Measurements from ENCODE around the gene ARPC1A. TPM values are rescaled to one million over a fixed set of nuclear protein-coding genes. Genes with fewer than 3 reads are reported as not detected.
A peak's percentile ranks its signal among the peaks of the same experiment; 100 is the strongest.

The ARPC1A gene
- total RNA-seq, 1 donor = 132 TPM

GRCh38 chr7:99398891-99399445, 73.3 kb downstream of the ARPC1A start:
- Histone ChIP-seq H3K27ac (ENCODE audit: low read depth, low read length) (no peak overlapping the region), H4K20me1 (ENCODE audit: insufficient read depth, low read length) (peaks cover 30% of the 10 kb centered on the region)

DNA sequence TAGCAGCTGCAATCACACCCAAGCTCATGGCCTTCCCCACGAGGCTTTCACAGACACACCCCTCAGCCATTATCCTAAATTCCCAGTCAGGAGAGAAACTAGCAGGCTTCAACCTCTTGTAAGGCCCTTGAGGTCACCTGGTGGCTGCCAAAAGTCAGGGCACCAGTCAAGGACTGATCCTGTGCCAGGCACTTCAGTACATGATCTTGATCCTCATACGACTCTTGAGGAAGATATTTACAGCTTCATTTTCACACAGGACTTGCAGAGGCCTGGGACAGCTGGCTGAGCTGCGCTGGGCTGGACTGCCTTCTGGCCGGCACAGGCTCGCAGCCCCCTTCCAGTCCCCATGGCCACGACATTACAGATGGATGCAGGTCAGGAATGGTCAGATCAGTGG, 73.9 kb downstream of the ARPC1A start:
- TF ChIP-seq, protein P1, sequence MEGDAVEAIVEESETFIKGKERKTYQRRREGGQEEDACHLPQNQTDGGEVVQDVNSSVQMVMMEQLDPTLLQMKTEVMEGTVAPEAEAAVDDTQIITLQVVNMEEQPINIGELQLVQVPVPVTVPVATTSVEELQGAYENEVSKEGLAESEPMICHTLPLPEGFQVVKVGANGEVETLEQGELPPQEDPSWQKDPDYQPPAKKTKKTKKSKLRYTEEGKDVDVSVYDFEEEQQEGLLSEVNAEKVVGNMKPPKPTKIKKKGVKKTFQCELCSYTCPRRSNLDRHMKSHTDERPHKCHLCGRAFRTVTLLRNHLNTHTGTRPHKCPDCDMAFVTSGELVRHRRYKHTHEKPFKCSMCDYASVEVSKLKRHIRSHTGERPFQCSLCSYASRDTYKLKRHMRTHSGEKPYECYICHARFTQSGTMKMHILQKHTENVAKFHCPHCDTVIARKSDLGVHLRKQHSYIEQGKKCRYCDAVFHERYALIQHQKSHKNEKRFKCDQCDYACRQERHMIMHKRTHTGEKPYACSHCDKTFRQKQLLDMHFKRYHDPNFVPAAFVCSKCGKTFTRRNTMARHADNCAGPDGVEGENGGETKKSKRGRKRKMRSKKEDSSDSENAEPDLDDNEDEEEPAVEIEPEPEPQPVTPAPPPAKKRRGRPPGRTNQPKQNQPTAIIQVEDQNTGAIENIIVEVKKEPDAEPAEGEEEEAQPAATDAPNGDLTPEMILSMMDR (IDR thresholded peaks at IDR 0.05; ENCODE audit: extremely low read depth, low read depth, low read length) = no peak
- H2AFZ ChIP-seq (ENCODE audit: low read length) = no peak overlapping the region
- peaks cover 31% of the 10 kb centered on the region for H3K79me2 ChIP-seq (ENCODE audit: insufficient read depth, low read length)
- H4K20me1 ChIP-seq (ENCODE audit: insufficient read depth, low read length) = peaks cover 32% of the 10 kb centered on the region
- peaks cover 8% of the 10 kb centered on the region for H3K4me1 ChIP-seq (ENCODE audit: insufficient read depth, low read length)
- peak; percentile 76 for DNase-seq (ENCODE audit: insufficient read length, low spot score, missing footprints)
- no peak overlapping the region for H3K27ac ChIP-seq (ENCODE audit: low read depth, low read length)
- peaks cover 81% of the 10 kb centered on the region for H3K36me3 ChIP-seq (ENCODE audit: insufficient read depth, low read length)
- H3K9me3 ChIP-seq (ENCODE audit: low read depth, low read length) = no peaks in the 10 kb centered on the region
- H3K27me3 ChIP-seq (ENCODE audit: insufficient read depth, low read length) = no peaks in the 10 kb centered on the region
- H3K4me2 ChIP-seq (ENCODE audit: insufficient read depth, low read length) = no peak overlapping the region
- H3K4me3 ChIP-seq (ENCODE audit: insufficient read depth, low read length) = no peak overlapping the region

More at GRCh38 chr7:99398891-99399445, 73.3 kb downstream of the ARPC1A start:
- H3K27me3 ChIP-seq (ENCODE audit: insufficient read depth, low read length) = no peaks in the 10 kb centered on the region
- H3K9me3 ChIP-seq (ENCODE audit: low read depth, low read length) = no peaks in the 10 kb centered on the region
- peaks cover 2% of the 10 kb centered on the region for H3K4me1 ChIP-seq (ENCODE audit: insufficient read depth, low read length)
- H3K4me3 ChIP-seq (ENCODE audit: insufficient read depth, low read length) = no peak overlapping the region
- H3K79me2 ChIP-seq (ENCODE audit: insufficient read depth, low read length) = peaks cover 27% of the 10 kb centered on the region
- no peak overlapping the region for H3K4me2 ChIP-seq (ENCODE audit: insufficient read depth, low read length)
- H2AFZ ChIP-seq (ENCODE audit: low read length) = no peak overlapping the region
- peaks cover 85% of the 10 kb centered on the region for H3K36me3 ChIP-seq (ENCODE audit: insufficient read depth, low read length)
- TF ChIP-seq, protein P1 (IDR thresholded peaks at IDR 0.05; ENCODE audit: extremely low read depth, low read depth, low read length) = no peak
- DNase-seq (ENCODE audit: insufficient read length, low spot score, missing footprints) = peak; percentile 56

DNA sequence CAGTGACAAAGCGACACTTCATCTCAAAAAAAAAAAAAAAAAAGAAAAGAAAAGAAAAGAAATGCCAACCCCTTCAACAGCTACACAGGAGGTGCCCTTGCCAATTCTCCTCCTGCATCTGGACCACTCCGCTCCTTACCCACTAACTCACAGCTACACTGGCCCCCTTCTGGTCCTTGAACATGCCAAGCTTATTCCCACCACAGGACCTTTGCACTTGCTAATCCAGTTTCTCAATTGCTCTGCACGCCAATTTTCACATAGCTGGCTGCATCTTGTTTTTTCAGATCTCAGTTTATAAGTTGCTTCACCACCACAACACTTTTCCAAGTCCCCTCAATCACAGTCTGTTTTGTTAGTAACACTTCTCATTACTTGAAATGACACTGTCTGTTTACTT, 77.2 kb downstream of the ARPC1A start:
- H3K27me3 ChIP-seq (ENCODE audit: insufficient read depth, low read length) = no peaks in the 10 kb centered on the region
- H3K4me3 ChIP-seq (ENCODE audit: insufficient read depth, low read length) = no peak overlapping the region
- TF ChIP-seq, protein P1 (IDR thresholded peaks at IDR 0.05; ENCODE audit: extremely low read depth, low read depth, low read length) = no peak
- H3K27ac ChIP-seq (ENCODE audit: low read depth, low read length) = no peak overlapping the region
- H4K20me1 ChIP-seq (ENCODE audit: insufficient read depth, low read length) = peaks cover 55% of the 10 kb centered on the region
- H2AFZ ChIP-seq (ENCODE audit: low read length) = no peak overlapping the region
- H3K36me3 ChIP-seq (ENCODE audit: insufficient read depth, low read length) = peaks cover 52% of the 10 kb centered on the region
- H3K79me2 ChIP-seq (ENCODE audit: insufficient read depth, low read length) = peaks cover 59% of the 10 kb centered on the region
- no peak overlapping the region for H3K4me2 ChIP-seq (ENCODE audit: insufficient read depth, low read length)
- DNase-seq (ENCODE audit: insufficient read length, low spot score, missing footprints) = no peak
- peaks cover 31% of the 10 kb centered on the region for H3K4me1 ChIP-seq (ENCODE audit: insufficient read depth, low read length)
- no peaks in the 10 kb centered on the region for H3K9me3 ChIP-seq (ENCODE audit: low read depth, low read length)

DNA sequence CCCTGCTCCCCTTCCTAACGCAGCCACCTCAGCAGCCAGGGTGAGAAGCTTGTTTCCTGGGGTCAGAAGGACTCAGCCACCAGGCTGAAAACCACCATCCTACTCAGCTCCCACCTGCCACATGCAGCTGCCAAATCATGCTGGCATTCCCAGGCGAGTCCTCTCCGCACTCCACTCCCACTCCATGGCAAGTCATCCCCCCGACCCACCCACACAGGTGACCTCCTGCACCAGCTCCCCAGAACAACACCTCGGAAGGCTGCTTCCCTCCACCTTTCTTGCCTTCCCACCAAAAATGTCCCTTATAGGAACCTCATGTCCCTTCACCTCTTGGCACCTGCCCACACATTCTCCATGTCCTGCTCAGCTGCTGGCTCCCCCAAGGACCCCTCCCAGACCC, 78.1 kb downstream of the ARPC1A start:
- peaks cover 31% of the 10 kb centered on the region for H3K4me1 ChIP-seq (ENCODE audit: insufficient read depth, low read length)
- H2AFZ ChIP-seq (ENCODE audit: low read length) = no peak overlapping the region
- no peaks in the 10 kb centered on the region for H3K27me3 ChIP-seq (ENCODE audit: insufficient read depth, low read length)
- TF ChIP-seq, protein P1 (IDR thresholded peaks at IDR 0.05; ENCODE audit: extremely low read depth, low read depth, low read length) = no peak
- H3K27ac ChIP-seq (ENCODE audit: low read depth, low read length) = peak overlapping the region; percentile 25
- peak; percentile 49 for DNase-seq (ENCODE audit: insufficient read length, low spot score, missing footprints)
- peaks cover 48% of the 10 kb centered on the region for H3K36me3 ChIP-seq (ENCODE audit: insufficient read depth, low read length)
- peak overlapping the region; percentile 4 for H3K4me2 ChIP-seq (ENCODE audit: insufficient read depth, low read length)
- H4K20me1 ChIP-seq (ENCODE audit: insufficient read depth, low read length) = peaks cover 56% of the 10 kb centered on the region
- H3K4me3 ChIP-seq (ENCODE audit: insufficient read depth, low read length) = no peak overlapping the region
- H3K9me3 ChIP-seq (ENCODE audit: low read depth, low read length) = no peaks in the 10 kb centered on the region
- peaks cover 64% of the 10 kb centered on the region for H3K79me2 ChIP-seq (ENCODE audit: insufficient read depth, low read length)
